Activated gamma-delta T cell (primary cell): Measurements from ENCODE around the gene PLCH2.

Source experiments
- DNase-seq: peaks from one replicate; lab custom pipeline; 2025; lab: John Stamatoyannopoulos, UW

Gene PLCH2

GRCh38 chr1:2462819-2463218 is 13.3 kb upstream of the PLCH2 start:
- no peak for DNase-seq

DNA sequence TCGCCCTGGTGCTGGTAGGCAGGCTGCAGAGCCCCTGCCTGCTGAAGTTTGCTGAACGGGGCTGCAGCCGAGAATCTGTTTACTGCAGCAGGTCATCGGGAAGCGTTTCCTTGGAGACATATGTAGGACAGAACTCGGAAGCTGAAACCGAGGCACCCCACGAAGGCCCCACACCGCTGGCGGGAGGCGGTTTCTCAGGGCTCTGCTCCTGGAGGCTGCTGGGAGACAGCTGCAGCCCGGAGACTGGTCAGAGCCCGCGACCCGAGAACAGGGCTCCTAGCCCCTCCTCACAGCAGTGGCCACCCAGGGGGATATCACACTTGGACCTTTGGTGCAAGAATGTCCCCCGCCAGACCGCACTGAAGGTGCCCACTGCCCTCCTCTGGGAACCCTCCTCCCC is 12.7 kb upstream of the PLCH2 start:
- DNase-seq, result no peak

- DNase-seq, result no peak
Observed at GRCh38 chr1:2465371-2466269, 10.5 kb upstream of the PLCH2 start.

- no peak for DNase-seq
Observed at GRCh38 chr1:2466270-2466665, 9.8 kb upstream of the PLCH2 start.

- DNase-seq, result no peak
Observed at GRCh38 chr1:2466958-2467554, 9.0 kb upstream of the PLCH2 start.

GRCh38 chr1:2468041-2468472 is 8.0 kb upstream of the PLCH2 start:
- no peak for DNase-seq

GRCh38 chr1:2468540-2468939 is 7.5 kb upstream of the PLCH2 start:
- no peak for DNase-seq

DNA sequence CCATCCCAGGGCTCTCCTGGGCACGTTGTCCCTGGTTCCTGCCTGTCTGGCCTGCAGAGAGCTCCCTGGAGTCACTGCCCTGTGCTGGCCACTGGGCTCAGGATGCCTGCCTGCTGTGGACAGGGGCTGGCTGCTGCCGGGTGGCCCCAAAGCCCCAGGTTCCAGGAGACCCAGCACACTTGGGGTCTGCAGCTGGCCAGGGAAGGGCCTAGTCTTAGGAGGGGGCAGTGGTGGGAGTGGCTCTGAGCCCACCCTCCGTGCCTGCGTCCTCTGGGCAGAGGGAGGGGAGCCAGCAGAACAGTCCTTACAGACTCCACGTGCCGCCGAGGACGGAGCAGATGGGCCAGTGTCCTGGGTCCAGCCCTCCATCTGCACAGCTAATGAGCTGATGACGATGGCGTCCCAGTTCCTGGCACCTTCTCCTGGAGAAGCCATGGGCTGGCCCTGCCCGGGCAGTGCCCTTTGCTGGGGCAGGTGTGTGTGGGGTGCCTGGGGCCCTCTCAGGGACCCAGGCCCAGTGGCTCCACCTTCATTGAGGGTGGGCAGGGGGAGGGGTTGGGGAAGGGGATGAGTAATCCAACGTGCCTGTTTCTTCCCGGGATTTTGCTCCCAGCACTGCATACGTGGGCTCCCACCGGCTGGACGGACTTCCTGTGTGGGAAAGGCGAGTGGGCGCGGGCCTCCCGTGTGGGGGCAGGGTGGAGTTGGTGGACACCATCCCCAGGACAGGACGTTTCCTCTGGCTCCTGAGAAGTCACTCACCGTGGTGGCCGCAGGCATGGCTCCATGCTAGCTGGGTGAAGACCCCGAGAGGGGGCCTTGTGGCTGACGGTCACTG is 6.8 kb upstream of the PLCH2 start:
- DNase-seq, result no peak

DNA sequence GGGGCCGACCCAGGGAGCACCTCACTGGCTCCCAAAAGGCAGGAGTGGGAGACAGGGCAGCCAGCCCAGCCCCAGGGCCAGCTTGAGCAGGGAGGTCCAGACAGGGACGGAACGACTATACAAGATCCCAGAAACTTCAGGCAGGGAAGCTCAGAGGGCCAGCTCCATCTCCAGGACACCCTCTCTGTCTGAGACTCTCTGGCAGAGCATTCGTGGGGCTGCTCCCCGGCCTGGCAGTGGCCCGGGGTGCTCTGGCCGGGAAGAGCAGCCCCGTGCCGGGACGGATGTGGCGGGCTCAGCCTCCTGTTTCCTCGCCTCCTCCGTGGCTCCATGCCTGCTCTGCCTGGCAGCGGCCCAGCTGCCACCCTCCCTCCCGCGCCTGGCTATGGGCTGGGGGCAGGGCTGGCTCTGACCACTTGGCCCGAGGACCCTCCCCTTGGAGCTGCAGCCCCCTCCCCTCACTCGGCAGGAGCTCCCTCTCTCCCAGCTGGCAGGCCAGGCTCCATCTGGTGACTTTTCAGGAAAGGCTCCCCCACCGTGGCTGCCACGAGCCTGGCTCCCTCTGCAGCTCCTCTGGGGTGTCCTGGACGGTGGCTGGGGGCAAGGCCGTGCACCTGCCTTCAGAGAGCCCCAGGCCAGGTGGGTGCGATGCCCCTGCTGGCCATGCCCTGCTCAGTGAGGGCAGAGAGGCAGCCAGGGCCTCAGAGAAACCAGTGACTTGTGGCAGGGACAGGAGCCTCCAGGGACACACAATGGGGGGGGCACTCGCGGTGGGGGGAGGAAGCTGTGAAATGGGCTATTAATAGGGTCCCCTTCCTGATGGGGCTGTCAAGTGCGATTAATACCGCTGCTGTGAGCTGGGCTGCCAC is 5.6 kb upstream of the PLCH2 start:
- DNase-seq, result no peak

- no peak for DNase-seq
Observed at GRCh38 chr1:2471159-2471471, 5.0 kb upstream of the PLCH2 start.

DNA sequence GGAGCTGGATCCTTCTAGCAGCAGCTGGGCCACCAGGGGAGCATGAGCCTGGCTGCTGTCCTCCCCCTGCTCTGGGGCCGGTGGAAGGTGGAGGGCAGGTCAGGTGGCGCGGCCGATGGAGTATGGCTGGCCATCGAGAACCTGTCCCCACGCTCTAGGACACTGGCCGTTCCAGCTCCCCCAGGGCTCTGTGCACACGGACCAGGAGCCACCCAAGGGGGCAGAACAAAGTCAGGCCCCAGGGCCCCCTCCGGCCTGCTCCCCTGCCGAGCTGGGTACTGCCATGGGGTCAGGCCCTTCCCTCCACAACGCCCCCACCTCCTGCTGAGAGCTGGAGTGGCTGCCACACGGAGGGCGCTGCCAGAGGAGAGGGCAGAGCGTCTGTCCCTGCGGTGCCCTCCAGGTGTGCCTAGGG is 4.5 kb upstream of the PLCH2 start:
- no peak for DNase-seq

- no peak for DNase-seq
Observed at GRCh38 chr1:2472109-2472508, 4.0 kb upstream of the PLCH2 start.

- DNase-seq, result no peak
Observed at GRCh38 chr1:2472561-2473177, 3.4 kb upstream of the PLCH2 start.

GRCh38 chr1:2473198-2473597 is 2.9 kb upstream of the PLCH2 start:
- no peak for DNase-seq

GRCh38 chr1:2474104-2474844 is 1.8 kb upstream of the PLCH2 start:
- no peak for DNase-seq

DNA sequence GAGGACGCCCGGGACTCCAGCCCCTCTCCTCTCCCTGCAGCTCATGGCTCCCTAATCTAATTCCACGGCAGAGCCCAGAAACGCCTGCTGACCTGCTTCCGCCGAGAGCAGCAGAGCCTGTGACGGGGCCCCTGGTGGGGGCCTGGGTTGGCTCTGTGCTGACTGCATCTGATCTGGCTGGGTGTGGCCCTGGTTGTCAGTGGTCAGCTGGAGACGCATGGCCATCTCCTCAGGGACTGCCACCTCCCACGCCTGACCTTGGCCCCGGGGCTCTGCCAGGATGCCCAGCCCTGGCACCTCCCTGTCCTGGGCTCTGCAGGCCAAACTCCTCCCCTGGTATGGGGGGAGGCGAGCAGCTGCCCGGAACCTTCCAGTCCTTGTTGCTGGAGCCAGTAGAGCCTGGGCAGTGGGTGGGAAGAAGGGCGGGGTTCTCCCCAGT is 1.1 kb upstream of the PLCH2 start:
- no peak for DNase-seq

DNA sequence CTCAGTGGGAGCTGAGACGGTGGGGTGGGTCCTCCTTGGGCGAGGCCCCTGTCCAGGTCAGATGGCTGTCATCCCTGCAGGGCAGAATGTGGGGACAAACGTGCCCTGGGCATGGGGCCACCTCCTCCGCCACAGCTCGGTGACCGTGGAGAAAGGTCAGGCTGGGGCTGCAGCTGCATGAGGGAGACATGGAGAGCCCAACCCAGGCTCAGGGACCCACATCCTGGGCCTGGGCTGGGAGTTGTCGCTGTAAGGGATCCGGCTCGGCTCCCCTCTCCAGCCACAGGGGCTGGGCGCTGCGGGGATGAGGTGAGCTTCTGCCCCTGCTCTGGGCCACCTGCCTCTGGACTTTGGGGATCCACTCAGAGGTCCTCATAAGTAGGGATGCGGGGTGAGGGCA is 518 bp upstream of the PLCH2 start:
- no peak for DNase-seq

GRCh38 chr1:2477309-2477708 is 1.2 kb downstream of the PLCH2 start:
- DNase-seq, result no peak

DNA sequence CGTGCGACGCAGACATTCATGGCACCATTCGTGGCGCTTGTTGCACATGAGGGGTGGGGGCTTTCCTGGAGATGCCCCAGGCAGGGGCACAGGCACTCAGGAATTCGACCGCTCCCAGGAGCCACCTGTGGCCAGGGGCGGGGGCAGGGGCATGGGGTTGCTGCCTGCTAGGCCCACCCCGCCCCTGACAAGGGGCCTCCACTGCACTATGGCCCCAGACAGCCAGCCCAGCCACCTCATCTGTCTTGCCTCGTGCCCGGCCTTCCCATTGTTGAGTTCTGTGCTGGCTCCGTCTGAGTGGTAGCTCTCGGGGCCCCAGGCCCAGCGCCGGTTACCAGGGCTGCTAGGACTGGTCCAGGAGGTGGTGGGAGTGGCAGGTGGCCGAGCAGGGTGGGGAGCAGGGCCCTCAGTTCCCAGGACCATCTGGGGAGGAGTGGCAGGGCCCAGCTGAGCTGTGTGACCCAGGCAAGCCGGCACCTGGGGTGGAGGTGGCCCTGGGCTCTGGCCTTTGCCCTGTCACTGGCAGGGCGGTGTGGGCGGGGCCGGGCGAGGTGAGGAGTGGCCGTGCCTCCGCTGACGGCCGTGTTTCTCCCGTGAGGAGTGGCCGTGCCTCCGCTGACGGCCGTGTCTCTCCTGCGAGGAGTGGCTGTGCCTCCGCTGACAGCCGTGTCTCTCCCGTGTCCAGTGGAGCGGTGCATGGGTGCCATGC is 1.9 kb downstream of the PLCH2 start:
- DNase-seq, result no peak

DNA sequence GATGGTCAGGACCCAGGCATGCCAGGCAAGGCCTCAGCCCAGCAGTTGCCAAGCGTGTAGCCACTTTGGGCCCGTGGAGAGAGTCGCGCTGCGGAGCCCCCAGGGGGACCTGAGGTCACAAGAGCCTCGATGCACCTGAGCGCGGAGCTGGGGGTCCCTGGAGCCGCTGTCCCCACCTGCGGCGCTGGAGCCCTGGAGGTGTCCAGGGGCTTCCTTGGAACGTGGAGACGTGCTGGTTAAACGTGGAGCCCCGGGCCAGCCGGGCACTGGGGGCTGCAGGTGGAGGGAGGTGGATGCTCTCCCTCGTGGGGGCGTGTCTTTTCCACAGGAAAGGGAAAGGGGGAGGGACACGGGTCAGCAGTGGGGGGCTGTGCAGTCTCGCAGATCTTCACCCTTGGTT is 3.1 kb downstream of the PLCH2 start:
- DNase-seq, result no peak
